GM18505 (cell line): ENCODE results near the gene ZNF48.

ENCODE experiments used
- ATAC-seq: cut with Tn5 transposase; IDR thresholded peaks from one replicate; pipeline ENCODE4 v1.9.1; 2021; ENCODE audit not compliant: unreplicated experiment
- POLR2A ChIP-seq: IDR thresholded peaks from 4 replicates; pipeline ENCODE4 v1.6.1; 2011; ENCODE audit warnings: borderline replicate concordance; ENCODE audit not compliant: insufficient read depth, insufficient read length; ENCODE audit errors: extremely low read depth

The ZNF48 gene

GRCh38 chr16:30439720-30440348 is 44.6 kb downstream of the ZNF48 start:
- ATAC-seq = no peak
- TF ChIP-seq POLR2A = no peak

- TF ChIP-seq POLR2A = no peak
- ATAC-seq = no peak
These were observed 48.4 kb downstream of the ZNF48 start for GRCh38 chr16:30443631-30444030.

- no peak for TF ChIP-seq POLR2A
- no peak for ATAC-seq
These were observed 49.3 kb downstream of the ZNF48 start for GRCh38 chr16:30444231-30445148.

- peak; percentile 7 for ATAC-seq
These were observed 49.9 kb downstream of the ZNF48 start for GRCh38 chr16:30445149-30445407.

GRCh38 chr16:30445408-30446202 is 50.4 kb downstream of the ZNF48 start, which contains the start of gene SEPHS2:
Gene SEPHS2 (minus strand): TSS chr16:30445874. CDS start chr16:30445727, 147 bp downstream.
- peak; percentile 79 for ATAC-seq
- peak; percentile 98 for TF ChIP-seq POLR2A

More at GRCh38 chr16:30445149-30445407, 49.9 kb downstream of the ZNF48 start:
- no peak for TF ChIP-seq POLR2A

- no peak for ATAC-seq
- TF ChIP-seq POLR2A = no peak
These were observed 51.0 kb downstream of the ZNF48 start for GRCh38 chr16:30446203-30446595.

GRCh38 chr16:30447512-30448226 is 52.4 kb downstream of the ZNF48 start:
- ATAC-seq = no peak
- TF ChIP-seq POLR2A = no peak

- no peak for TF ChIP-seq POLR2A
- ATAC-seq = no peak
These were observed 53.9 kb downstream of the ZNF48 start for GRCh38 chr16:30449116-30449435.
